Measurements from ENCODE around the gene EXD3. TPM values are rescaled to one million over a fixed set of nuclear protein-coding genes. Genes with fewer than 3 reads are reported as not detected.

The EXD3 gene
- total RNA-seq, 2 experiments from 2014 or later = 20.8 to 27.0 TPM

DNA sequence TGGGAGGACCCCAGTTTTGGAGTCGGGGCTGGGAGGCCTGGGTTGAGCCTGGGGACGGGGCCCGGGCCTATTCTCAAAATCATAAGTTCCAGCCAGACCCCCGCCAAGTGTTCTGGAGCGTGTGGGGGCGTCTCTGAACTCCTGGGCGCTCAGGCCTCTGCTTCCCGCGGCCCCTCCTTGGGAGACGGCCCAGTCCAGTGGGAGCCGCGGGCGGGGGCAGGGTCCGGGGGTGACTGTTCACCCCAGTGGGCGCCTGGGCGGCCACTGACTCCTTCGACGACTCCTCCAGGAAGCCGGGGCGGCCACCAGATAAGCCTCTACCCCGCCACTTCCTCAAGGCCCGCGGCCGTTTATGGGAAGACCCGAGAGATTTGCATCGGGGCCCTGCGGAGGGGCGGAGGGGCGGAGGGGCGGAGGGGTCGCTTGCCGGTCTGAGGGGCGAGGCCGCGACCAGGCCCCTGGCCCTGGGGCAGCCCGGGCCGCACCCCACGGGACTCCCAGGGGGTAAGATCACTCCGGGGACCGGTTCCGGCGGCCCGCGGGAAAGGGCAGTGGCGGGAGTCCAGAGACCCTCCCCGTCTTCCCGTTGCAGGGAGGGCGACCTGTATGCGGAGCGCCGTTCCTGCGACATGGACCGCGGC, 144.8 kb downstream of the EXD3 start:
- H3K4me2 ChIP-seq (ENCODE audit: low read length) = peak overlapping the region; percentile 81
- DNase-seq (ENCODE audit: low spot score) = peak; percentile 68
- no peak overlapping the region for H2AFZ ChIP-seq (ENCODE audit: low read length)
- CTCF ChIA-PET (ENCODE audit: unreplicated experiment) = no interaction called here
- H3K4me1 ChIP-seq (ENCODE audit: insufficient read depth, low read length, poor library complexity, severe bottlenecking) = peaks cover 77% of the 10 kb centered on the region
- peaks cover 5% of the 10 kb centered on the region; the same call in 1 of the 2 replicates for H3K36me3 ChIP-seq (ENCODE audit: insufficient read depth, low read length)
- no peaks in the 10 kb centered on the region for H3K9me2 ChIP-seq (ENCODE audit: insufficient read depth, low read length)
- H3K9me3 ChIP-seq (ENCODE audit: low read length) = no peaks in the 10 kb centered on the region
- intact Hi-C loops (cut with micrococcal nuclease; ENCODE audit: unreplicated experiment) = no loop called here
- TF ChIP-seq EZH2phosphoT487 (IDR thresholded peaks at IDR 0.05; ENCODE audit: borderline replicate concordance, low read depth, low read length) (no peak), CTCF (conservative IDR thresholded peaks at IDR 0.05; ENCODE audit: low read length) (no peak)
- H3K79me2 ChIP-seq (ENCODE audit: insufficient read depth, low read depth, low read length) = no peaks in the 10 kb centered on the region
- peak overlapping the region; percentile 77 for H3K27ac ChIP-seq (ENCODE audit: low read depth, low read length, poor library complexity, severe bottlenecking)
- no peaks in the 10 kb centered on the region for H4K20me1 ChIP-seq (ENCODE audit: insufficient read depth, low read length)
- POLR2A ChIA-PET = interaction anchor here (0.9 to 1.5 kb wide), 3 partner anchors 9 to 42 kb away, joined by 3 to 4 read pairs (median 3); no protein-coding TSS in a partner anchor
- H3K4me3 ChIP-seq (ENCODE audit: low read depth, low read length, poor library complexity, severe bottlenecking) = peak overlapping the region; percentile 69
- no TSS peak for BruUV-seq (replicated peaks)

DNA sequence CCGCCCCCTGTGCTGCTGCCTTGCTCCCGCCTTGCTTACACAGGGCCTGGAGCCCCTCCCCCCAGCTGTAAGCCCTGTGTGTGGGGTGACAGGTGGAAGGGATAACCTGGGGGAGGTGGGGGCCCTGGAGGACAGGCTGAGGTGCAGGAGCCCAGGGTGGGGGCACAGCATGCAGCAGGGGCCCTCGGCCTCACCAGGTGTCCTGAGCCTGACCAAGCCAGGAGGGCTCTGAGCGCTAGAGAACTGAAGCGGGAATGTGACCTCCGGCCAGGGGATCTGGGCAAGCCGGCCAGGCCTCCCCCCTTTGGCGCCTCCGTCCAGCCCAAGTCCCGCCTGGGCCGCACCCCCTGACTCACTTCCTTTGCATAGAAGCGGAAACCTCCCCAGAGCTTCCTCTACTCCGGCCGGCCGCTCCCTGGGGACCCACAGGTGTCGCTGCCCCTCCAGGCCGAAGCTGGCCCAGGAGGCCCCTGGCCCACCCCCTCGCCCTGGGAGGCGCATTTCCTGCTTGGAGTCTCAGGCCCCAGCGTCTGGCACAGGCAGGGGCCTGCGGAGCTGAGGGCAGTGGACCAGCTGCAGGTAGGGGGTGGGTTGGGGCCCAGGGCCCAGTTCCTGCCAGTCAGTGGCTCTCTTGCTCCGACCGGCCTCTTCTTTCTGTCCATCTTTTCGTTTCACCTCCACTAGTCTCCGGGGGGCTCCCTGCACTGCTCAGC, 145.5 kb downstream of the EXD3 start, which contains the start of gene TOR4A:
TSS of gene TOR4A (plus strand) at position 398 of the 713 bp plus-strand sequence. CDS start 964 bp downstream, outside the sequence.
- H3K4me3 ChIP-seq (ENCODE audit: low read depth, low read length, poor library complexity, severe bottlenecking) = peak within 1 kb of the TSS; percentile 69
- no peaks in the 10 kb centered on the region for H4K20me1 ChIP-seq (ENCODE audit: insufficient read depth, low read length)
- H3K79me2 ChIP-seq (ENCODE audit: insufficient read depth, low read depth, low read length) = no peaks in the 10 kb centered on the region
- H3K4me2 ChIP-seq (ENCODE audit: low read length) = peak within 1 kb of the TSS; percentile 81
- H3K27ac ChIP-seq (ENCODE audit: low read depth, low read length, poor library complexity, severe bottlenecking) = peak within 1 kb of the TSS; percentile 77
- peak; percentile 90 for DNase-seq (ENCODE audit: low spot score)
- BruUV-seq (replicated peaks) = no TSS peak
- TF ChIP-seq EZH2phosphoT487 (IDR thresholded peaks at IDR 0.05; ENCODE audit: borderline replicate concordance, low read depth, low read length) (no peak), CTCF (conservative IDR thresholded peaks at IDR 0.05; ENCODE audit: low read length) (peak; percentile 42; the same call in 1 of the 2 replicates)
- peaks cover 71% of the 10 kb centered on the region for H3K4me1 ChIP-seq (ENCODE audit: insufficient read depth, low read length, poor library complexity, severe bottlenecking)
- H3K9me3 ChIP-seq (ENCODE audit: low read length) = no peaks in the 10 kb centered on the region
- POLR2A ChIA-PET = interaction anchor here (0.9 to 1.5 kb wide), 3 partner anchors 9 to 43 kb away, joined by 3 to 4 read pairs (median 3); no protein-coding TSS in a partner anchor
- intact Hi-C loops (cut with micrococcal nuclease; ENCODE audit: unreplicated experiment) = loop anchor here (1.0 to 2.0 kb wide), 2 partner anchors 9 to 37 kb away; partner anchors contain the start of gene TUBB4B
- H3K36me3 ChIP-seq (ENCODE audit: insufficient read depth, low read length) = peaks cover 11% of the 10 kb centered on the region; the same call in 1 of the 2 replicates
- H3K9me2 ChIP-seq (ENCODE audit: insufficient read depth, low read length) = no peaks in the 10 kb centered on the region
- CTCF ChIA-PET (ENCODE audit: unreplicated experiment) = interaction anchor here (0.8 kb wide), 1 partner anchor 10 kb away, joined by 7 read pairs; no protein-coding TSS in a partner anchor
- H2AFZ ChIP-seq (ENCODE audit: low read length) = no peak within 1 kb of the TSS
